ENCODE data around the gene PRDM15.

PRDM15 gene

GRCh38 chr21:41821081-41821755 lies 57.9 kb downstream of the PRDM15 start:
- TF ChIP-seq CTCF (conservative IDR thresholded peaks at IDR 0.05; ENCODE audit: low read depth, low read length) = no peak
- DNase-seq (ENCODE audit: low read depth) = no peak
- no peak overlapping the region for H3K4me3 ChIP-seq (ENCODE audit: low read length)

DNA sequence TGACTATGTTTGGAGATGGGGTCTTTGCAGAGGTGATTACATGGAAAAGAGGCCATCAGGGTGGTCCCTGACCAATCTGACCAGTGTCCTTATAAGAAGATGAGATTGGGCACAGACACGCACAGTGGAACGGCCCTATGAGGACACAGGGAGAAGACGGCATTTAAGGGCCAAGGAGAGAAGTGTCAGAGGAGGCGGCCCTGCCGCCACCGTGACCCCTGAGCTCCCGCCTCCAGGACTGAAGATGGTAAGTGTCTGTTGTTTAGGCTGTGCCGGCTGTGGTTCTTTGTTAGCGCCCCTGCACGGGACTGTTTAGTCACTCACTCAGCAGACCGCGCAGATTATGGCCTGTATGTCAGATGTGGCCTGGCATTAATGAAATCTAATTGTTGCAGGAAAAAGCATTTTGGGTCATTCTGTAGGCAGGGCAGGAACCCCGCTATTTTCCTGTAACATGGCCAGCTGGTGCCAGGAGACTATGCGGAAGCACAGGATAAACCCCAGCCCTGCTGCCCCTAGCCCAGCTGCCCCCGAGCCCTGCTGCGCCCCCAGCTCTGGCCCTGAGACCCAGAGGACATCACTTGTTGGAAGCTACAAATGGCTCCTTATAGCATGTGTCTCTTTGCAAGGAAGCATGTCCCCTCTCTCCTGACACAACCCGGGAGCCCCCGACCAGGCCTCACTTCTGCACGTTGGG lies 58.6 kb downstream of the PRDM15 start:
- H3K4me3 ChIP-seq (ENCODE audit: low read length) = no peak overlapping the region
- DNase-seq (ENCODE audit: low read depth) = no peak
- no peak for TF ChIP-seq CTCF (conservative IDR thresholded peaks at IDR 0.05; ENCODE audit: low read depth, low read length)

DNA sequence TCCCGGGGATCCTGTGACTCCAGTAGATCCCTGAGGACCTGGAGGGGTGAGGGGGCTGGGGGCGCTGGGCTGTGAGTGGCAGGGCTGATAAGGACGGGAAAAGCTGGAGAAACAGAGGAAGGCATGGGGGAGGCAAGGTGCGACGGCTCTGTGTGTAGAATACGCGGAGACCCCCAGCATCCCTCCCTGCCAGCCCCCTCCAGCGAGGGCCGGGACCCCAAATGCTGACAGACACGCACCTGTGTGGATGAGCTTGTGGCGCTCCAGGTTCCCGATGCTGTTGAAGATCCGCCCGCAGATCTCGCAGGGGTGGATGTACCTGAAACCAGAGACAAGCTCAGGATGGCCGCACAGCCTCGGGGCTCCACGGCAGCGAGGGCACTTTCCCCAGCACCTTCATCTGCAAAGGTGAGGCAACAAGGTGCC lies 59.3 kb downstream of the PRDM15 start:
- no peak for TF ChIP-seq CTCF (conservative IDR thresholded peaks at IDR 0.05; ENCODE audit: low read depth, low read length)
- no peak overlapping the region for H3K4me3 ChIP-seq (ENCODE audit: low read length)
- no peak for DNase-seq (ENCODE audit: low read depth)

DNA sequence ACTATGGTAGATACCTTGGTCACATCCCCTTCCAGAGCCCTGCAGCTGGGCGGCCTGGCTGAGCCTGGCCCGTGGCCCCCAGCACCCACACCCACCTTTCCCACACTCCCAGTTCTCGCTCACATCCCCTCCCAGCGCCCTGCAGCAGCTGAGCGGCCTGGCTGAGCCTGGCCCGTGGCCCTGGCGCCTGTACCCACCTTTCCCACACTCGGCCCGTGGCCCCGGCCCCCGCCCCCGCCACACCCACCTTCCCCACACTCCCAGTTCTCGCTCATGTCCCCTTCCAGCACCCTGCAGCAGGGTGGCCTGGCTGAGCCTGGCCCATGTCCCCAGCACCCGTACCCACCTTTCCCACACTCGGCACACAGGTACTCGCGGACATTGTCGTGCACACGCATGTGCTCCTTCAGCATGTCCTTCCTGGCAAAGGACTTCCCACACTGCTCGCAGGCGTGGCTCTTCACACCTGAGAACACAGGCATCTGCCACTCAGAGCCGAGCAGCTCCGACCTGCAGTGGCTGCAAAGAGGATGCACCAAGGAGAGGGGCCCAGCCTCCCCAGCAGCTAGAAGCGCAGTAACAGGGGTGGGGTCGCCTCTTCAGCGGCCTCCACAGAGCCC lies 59.8 kb downstream of the PRDM15 start:
- no peak for TF ChIP-seq CTCF (conservative IDR thresholded peaks at IDR 0.05; ENCODE audit: low read depth, low read length)
- no peak overlapping the region for H3K4me3 ChIP-seq (ENCODE audit: low read length)

DNA sequence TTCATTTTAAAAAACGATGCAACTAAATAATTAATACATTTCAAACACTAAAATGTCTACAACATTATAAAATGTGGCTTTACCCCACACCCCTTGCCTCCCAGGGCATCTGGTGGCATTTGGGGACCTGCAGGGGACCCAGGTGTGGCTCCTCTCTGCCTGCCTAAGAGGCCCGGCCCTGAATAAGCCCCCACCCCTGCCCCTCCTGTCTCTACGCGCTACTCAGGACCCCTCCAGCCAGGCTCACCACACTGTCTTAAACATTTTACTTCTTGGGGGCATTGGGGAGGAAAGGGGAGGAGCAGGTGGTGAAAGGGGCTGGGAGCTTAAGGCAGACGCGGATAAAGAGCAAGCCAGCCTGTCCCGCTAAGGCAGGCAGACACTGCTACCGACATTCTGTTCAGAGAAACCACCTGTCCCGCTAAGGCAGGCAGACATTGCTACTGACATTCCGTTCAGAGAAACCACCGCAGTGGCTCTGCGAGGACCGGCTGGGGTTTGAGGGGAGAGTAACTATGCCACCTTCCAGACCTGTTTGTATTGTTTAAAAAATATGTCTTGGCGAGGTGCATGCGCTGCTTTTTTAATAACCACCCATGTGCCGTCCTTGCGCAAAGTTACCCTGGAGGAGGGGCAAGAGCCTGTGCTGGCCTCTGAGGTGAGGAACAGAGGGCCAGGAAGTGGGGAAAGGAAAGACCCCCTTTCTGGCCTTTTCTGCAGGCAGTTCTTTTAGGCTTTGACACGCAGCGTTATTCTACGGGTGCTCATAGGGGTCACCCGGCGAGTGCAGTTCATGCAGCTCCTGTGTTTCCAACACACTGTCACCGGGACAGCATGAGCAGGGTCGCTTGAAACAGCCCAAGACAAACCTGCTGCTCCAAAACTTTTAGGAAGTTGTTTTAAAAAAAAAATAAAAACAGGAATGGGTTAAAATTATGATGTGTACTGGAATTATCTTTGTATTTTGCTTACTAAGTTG lies 61.0 kb downstream of the PRDM15 start:
- no peak overlapping the region for H3K4me3 ChIP-seq (ENCODE audit: low read length)
- DNase-seq (ENCODE audit: low read depth) = no peak
- no peak for TF ChIP-seq CTCF (conservative IDR thresholded peaks at IDR 0.05; ENCODE audit: low read depth, low read length)

More for the DNA sequence above, 59.8 kb downstream of the PRDM15 start:
- no peak for DNase-seq (ENCODE audit: low read depth)

DNA sequence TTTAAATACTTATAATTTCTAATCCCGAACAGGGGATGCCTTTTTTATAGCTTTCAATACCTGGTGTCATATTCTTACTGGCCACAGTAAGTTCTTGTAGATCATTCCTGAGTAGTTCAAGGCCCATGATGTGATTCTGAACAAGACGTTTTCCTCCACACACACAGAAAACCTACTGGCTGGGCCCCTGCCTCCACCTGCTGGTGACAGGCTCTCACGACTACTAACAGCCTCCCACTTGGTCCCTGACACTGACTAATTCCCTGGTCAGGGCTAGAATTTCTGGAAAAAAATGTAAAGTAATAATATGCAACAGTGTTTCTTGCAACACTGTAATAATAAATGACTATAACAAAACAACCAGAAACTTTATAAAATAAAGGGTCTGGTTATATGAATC lies 61.9 kb downstream of the PRDM15 start:
- no peak overlapping the region for H3K4me3 ChIP-seq (ENCODE audit: low read length)
- peak; percentile 42 for DNase-seq (ENCODE audit: low read depth)
- TF ChIP-seq CTCF (conservative IDR thresholded peaks at IDR 0.05; ENCODE audit: low read depth, low read length) = peak; percentile 94

All from retinal pigment epithelial cell (primary cell).